Activated T-cell treated with anti-CD3 and anti-CD28 coated beads, Interleukin-2, amount 50 U/mL, for 1 hour (primary cell): ENCODE data around the gene GMDS.

Experiments
- DNase-seq: peaks from one replicate; pipeline ENCODE4 v3.0.0-alpha.2; 2020

The GMDS gene

DNA sequence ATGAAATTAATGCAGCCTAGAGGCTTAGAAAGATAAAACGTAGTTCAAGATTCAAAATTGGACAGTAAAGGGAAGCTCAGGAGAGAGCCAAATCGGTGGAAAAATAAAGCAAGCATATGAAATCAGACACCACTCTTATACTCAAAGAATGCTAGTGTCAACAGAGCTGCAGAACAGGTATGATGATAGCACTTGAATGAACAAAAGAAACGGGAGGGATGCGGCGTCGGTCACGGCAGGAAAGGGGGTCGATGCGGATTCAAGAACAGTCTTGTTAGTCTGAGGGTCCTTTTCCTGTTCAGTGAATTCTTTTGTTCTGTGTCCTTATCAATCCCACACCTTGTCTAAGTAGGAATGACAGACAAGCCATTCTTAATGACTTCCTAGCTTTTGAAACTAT is 521.3 kb downstream of the GMDS start:
- DNase-seq, result no peak

DNA sequence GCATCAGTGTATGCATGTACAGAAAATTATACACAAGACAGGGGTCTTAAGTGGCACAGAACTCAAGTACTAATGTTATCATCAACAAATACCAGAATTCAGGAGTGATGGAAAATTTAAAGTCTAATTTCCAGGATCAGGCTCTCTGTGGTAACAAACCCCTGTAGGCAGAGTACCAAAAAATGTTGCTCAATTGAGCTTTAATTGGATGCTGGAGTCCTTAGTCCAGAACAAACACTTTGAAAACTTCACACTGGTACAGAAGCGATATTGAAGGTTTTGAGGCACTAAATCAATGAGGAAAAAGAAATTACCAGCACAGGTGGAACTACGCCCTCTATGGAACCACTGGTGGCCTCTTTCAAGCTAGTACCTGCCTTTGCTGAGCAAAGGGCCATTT is 522.6 kb downstream of the GMDS start:
- no peak for DNase-seq

DNA sequence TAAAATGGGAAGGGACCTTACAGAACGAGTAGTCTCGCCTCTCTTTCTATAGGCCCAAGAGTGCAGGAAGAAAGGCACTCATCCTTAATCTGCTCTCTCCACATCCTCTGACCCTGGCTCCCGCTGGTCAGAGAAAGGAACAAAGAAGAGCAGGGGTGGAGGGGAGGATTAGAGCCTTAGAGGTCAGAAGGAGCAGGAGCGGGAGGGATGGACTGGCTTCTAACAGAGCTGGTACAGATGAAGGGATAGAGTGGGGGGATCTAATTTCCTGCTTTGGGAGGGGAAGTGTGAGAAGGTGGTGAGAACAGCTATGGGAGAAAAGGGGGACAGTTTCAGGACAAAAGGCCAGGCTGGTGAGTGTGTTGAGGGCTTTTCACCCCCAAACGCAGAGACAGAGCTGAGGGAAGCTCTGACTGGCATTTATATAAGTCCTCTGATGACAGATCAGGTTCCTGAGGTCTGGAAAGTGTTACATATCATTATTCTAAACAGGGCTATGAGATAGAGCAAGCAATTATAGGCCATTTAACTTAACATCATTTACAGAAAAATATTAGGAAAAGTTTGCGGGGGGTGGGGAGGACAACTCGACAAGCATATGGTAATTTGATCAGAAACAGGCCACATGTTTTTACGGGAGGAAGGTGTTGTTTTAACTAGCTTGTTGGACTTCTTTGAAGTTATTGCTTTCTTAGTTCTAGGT is 524.6 kb downstream of the GMDS start:
- no peak for DNase-seq

DNA sequence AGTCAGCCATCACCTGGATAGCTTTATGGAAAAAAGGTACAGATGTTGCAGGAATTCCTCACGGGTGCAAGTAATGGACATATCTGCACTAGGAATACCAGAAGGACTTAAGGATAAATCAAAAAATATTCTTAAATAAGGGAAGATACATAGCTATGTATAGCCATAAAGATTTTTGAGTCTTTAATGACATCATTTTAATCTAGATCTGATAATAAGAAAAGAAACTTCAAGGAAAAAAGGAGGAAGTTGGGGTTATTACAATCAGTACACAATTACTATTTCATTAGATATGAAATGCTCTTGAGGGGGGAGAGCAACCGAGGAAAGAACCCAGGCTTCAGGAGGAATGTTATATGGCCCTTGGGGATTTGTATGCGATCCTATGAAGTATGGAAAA is 525.5 kb downstream of the GMDS start:
- DNase-seq, result no peak

DNA sequence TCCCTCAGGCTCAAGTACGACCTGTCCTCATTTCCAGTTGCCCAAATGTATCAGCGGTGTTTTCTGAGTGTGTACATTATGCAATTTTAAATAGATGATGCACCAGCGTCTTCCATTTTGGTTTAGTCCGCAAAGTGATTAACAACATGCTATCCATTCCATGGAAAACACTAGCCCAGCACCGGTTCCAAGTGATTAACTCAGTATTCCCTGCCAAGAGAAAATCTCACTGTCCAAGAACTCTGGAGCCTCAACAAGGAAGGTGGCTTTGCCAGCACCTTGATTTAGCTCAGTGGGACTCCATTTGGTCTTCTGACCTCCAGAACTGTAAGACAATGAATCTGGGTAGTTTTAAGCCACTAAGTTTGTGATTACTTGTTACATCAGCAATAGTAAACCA is 528.5 kb downstream of the GMDS start:
- no peak for DNase-seq

DNA sequence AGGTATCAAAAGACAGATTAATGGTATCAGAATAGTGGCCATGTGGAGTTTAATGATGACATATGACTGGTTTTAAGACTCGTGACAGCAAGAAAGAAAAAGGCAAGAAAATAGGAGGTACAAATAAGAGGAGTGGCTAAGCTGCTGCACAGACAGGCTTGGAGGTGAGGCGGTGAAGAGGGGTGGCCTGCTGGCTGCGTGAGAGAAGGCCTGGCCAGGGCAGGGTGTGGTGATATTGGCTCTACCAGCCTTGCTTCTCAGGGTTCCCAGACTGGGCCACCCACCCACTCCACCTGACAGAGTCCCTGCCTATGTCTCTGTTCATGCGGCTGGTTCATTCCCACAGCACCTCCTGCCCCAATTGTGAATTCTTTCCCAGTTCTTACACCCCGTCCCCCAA is 529.0 kb downstream of the GMDS start:
- DNase-seq, result no peak

DNA sequence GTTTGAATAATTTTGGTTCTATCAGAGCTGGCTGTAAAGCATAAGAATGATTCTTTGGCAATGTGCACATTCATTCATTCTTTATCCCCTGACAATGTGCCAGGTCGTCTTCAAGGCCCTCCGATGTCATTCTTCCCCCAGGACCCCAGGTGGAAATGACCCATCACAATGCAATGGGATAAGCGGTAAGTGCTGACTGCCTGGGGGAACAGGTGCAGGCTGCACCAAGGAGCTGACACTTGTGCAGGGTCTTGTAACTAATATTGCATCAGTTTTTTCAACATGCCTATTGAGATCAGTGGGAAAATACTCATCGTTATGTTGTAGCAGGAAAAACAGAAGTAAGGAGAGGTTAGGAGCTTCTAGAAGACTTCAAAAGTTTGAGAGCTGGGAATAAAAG is 530.1 kb downstream of the GMDS start:
- no peak for DNase-seq

DNA sequence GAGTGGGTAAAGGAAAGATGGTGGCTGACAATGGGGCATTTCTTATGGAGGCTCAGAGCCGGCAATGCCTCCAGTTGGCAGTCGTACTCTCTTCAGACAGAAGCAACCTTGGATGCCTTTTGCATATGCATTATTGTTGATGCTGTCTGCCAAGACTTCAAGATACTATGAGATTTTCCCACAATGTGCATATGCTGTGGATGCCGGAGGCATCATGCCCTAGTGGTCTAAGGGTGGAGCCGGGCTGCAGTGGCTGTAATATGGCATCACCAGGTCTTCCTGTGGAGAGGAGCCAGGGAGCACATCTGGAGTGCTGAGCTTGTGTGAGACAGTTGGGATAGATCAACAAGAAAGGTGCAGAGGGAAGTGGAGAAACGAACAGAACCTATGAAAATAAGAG is 530.8 kb downstream of the GMDS start:
- DNase-seq, result no peak

DNA sequence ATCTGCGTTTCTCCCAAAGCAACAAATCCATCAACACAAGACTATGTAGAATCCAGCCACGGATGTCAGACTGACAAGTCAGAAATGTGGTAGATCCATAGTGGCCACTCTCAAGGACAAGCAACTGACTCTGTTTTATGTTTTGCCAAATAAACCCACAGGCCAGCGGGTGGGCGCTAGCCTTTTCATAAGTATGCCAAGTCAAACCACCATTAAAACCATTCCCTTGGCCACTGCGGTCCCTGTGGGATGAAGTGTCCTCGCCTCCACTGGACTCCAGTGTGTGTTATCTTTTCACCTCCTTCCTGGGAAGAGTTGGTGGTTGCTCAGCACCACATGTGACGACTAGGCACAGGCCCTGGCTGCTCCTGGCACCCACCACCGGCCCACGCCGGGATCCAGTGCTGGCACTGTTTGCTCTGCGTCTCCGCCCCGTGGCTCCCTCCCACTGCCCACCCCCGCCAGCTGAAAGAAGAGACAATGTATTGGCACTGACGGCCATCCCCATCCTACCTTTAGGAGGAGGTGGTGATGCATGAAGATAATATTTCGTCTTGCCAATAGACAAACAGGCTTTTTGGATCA is 532.3 kb downstream of the GMDS start:
- no peak for DNase-seq

DNA sequence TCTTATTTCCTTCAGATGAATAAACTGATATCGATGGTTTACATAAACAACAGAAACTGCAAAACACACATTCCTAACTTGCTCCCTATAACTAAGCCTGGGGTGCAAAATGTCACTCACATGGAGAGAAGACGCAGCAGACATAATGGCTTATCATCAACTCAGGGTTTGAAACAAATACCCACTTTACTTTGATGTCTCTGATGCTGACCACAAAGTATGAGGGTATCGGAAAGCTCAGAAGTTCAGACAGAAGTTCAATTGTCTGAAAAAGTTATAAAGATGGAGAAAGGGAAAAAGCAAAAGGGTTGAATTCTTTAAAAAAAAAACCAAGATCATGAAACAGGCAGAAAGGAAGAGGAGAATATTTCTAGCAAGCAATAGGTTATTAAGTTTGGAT is 533.0 kb downstream of the GMDS start:
- DNase-seq, result no peak

DNA sequence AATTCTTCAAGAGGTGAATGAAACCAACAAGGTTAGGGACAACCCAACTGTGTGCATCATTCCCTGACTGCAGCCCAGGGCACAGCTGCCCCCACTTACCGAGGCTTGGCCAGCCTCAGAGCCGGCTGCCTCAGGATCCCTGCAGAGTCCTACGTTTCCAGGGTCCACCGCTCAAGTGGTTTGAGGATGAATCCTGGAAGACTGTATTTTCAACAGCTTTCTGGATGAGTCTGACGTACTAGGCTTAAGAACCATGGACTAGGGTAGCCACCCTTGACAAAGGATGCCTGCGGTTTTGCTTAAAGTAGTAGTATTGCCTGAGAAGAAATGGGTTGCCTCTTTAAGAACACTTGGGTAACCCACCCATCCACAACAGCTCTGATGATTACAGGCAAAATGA is 534.3 kb downstream of the GMDS start:
- no peak for DNase-seq

DNA sequence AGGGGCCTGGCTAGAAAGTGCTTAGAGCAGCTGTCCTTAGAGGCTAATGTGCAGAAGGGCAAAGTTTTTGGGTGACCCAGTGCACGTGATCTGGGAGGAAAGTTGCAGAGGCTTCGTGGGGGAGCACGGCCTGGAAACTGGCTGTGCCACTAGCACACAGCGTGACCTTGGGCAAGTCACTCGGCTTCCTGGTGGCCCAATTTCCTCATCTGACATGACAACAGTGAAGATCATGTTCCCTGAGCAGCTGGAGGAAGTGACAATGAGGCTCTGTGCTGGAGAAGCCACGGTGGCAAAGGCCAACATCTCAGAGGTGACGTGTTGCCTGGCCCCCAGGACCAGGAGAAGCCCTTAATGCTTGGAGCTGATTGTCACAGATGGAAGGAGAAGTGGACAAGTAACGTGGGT is 536.2 kb downstream of the GMDS start:
- DNase-seq, result no peak

DNA sequence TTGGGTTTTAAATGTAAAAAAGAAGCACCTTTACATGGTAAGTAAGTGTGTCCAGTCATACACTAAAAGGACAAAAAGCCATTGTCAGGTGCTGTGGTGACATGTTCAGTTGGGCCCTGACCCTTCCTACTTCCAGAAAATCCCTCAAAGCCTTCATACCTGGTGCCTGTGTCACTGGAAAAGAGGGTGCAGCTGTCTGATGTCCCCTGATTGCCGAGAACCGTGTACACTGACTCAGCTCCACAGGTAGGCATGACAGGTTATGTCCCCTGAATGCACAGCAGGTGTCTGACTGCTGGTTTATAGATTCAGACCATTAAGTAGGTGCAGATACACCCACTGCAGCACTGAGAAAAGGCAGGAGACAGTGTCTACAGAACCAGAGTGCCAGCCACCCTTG is 536.6 kb downstream of the GMDS start:
- no peak for DNase-seq

DNA sequence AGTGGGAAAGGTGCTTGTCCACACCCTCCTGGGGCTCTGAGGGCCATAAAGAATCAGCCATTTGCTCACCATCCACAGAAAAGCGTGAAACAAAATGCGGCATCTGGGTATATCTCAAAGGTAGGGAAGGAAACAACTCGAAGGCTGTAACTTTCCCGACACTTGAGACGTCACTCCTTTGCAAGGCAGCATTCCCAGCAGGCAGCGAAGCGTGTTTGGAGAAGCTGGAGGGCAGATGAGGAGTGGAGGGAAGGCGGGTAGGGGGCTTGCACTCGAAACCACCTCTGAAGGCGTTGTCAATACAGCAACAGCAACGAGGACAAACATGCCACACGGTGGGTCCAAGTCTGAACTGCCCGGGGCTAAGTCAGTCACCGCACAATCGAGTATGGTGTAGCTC is 537.3 kb downstream of the GMDS start:
- no peak for DNase-seq

DNA sequence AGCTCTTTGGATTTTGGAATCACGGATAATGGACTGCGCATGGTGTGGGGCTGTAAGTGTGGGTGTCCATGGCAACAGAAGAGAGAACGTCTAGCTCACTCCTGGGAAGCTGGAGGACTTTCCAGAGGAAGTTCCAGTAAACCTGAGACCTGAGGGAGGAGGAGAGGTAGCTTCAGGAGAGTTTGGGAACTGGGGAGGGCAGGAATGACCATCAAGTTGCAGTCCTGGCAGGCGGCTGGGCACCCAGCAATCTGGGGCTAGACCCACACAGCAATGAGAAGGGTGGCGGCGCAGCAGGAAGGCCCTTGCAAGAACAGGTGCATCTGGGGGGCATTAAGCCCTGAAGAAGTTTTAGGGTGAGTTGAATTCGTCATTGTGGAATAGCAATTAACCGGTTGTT is 539.8 kb downstream of the GMDS start:
- no peak for DNase-seq

DNA sequence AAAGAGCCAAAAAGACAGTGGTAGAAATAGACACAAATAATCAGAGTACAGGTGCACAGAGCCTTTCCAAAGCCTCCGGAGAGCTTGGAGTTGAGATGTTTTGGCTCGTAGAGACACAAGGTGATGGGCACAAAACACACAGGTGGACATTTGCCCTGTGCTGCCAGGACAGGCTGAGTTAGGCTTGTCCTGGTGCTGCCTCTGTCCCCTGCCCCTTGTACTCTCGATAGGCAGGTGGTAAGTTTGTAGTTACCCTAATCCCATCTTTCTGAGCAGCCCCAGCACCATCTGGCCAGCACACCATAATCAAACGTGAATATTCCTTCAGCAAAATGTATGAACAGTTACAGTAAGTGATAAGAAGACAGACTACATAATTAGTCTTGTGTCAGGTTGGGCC is 540.2 kb downstream of the GMDS start:
- no peak for DNase-seq

DNA sequence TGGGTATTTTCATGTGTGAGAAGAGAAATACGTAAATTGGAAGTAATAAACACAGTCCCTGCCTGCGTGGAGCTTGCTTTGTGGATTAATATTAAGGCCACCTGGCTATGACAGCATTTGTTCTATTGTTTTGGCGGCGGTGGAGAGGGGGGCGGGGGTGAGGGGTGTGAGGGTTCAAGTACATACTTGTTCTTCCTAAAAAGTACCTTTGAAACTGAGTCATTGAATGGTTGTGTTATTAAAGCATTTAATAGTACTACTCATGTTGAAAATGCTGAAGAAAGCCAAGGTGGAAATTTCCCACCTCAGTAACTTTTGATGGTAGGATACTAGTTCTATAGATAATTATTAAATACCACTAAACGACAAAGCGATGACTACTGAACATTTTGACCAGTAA is 540.7 kb downstream of the GMDS start:
- no peak for DNase-seq

DNA sequence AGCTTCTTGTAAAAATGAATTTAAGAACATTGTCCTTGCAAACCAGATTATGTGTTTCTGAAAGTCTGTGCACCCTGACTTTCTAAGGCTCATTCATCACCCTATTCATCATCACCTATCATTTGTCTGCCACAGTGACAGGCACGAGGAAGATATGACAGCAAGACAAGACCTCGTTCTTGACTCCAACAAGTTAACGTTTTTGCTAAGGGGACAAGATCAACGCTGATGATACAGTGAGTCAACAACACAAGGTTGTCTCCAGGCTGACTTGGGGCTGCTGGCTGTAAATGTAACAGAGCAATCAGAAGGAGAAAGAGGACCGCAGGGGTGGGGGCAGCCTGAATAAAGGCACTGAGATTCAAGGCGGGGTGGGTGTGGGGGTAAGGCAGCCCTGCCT is 541.5 kb downstream of the GMDS start:
- no peak for DNase-seq

DNA sequence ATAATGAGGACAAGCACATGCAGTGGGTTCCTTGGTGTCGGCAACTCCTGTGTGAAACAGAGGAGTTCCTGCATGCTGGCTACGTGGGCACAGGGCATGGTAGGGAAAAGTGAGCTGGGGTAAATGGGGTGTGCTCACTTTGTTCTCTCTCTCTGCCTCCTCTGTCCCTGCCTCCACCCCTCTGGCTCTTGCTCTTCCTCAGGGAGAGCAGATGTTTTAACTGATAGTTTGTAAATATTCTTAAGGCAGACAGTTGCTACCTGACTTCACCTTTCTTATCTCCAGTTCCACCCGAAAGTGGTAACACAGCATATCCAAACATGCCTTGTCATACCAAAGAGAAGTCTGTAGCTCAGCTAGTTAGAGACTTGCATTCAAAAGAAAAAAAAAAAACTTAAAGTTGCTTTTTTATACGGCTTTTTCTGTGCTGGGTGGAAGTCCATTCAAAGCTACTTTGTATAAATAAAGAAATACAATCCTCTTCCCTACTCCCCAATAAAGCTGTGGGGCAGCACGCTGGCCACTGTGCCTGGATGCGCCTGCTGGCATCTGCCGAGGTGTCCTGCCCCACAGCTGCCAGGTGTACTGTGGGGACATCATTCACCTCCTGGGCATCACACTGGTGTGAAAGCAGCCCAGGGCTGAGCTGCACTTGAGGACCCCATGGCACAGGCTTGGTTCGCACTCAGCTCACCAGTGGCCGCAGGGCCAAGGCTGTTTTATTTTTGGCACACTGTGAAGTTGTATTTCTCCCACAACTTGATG is 542.1 kb downstream of the GMDS start:
- DNase-seq, result no peak

DNA sequence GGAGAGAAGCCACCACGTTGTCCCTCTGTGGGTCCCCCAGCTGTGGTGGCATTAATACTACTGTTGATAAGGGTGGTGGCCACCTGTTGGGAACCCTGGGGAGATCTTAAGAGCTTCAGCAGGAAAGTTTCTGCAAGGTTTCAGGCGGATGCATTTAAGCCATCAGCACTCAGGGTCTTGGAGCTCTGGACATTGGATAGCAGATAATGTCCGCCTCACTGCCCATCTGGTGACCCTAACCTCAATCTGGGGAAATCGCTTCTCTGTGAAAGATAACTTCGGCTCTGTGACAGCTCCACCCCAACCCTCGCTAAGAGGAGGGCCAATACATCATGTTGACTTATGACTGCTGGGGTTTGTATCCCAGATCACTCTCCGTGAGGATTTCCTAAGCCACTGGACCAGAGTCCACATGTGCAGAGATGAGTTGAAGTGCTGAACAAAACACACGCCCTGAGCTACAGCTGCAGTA is 542.8 kb downstream of the GMDS start:
- no peak for DNase-seq

DNA sequence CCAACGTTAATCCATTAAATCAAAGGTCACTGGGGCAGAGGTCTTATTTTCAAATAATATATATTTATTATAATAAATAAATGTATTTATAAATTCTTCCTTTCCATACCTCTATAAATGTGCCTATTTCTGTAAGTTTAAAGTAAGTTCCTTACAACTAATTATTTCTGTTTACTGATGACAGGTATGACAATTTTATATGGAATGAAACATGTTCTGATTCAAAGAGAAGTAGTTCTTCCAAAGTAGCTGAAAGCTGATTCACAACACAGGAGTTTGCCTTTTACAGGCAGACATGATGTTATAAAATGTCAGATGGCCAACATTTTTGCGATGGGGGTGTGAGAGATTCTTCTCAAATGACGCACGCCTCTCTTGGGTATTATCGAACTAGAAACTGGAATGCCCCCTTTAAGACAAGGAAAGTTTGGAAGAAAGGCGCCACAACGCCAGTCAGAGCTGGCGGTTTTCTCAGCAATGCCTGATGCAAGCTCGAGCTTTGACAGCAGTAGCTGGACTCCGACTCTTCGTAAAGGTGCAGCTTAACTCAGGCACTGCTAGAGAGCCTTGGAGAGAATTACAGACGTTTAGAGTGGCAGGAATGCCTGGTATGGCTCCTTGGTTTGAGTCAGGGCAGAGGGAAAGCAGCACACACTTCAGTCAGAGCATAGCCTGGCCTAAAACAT is 543.6 kb downstream of the GMDS start:
- DNase-seq, result no peak

DNA sequence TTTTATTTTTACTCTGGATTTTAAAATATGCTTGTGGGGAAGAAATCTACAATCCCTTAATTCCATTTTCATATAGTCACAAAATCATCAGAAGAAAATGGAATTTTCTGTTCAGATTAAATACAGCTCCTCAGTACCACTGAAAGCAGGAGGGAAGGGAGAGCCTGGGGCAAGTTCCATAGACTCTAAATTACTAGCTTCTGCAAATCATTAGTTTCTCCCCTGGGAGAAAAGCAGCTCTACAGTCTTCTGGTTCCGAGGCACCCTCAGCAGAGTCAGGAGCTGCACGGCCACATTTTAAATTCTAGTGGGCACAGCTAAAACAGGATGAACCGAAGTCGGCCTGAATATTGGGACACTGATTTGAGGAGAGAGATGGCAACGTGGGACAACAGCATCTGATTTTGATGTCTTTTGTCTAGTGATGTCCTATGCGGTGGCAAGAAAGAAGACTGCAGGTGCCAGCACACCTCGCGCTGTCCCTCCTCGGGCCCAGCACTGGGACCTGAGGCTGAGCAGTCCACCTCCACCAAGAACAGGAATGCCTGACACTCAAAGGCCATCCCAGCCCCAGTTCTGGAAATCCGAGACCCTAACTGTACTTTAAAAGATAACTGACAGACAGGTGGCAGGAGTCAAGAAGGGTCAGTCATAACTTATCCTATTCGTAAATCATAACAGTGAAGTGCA is 545.0 kb downstream of the GMDS start:
- DNase-seq, result no peak

DNA sequence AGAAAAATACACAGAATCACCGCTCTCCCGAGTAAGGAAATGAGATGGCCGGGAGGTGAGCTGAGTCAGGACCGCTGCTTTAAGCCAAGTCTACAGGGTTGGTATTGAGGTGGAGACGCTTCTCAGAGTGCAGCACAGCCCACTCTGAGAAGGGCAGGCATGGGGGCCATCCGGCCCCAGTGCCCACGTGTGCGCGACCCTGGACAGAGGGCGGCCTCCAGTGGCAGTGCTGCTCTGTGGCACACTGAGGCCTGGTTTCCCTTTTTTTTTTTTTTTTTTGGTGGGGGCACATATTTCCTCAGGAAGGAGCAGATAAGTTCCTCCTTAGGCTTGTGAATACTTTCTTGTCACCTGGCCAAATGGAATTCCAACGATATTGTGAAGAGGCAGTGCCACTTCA is 546.9 kb downstream of the GMDS start:
- DNase-seq, result no peak
